HG02938 (cell line): Measurements from ENCODE around the gene SLC16A13.
"Not testable (repeated sequence)": the region's sequence is repeated elsewhere in the genome, so short reads cannot be mapped to it uniquely, and the experiment has no call there.

Source experiments
- ATAC-seq: cut with Tn5 transposase; IDR thresholded peaks from one replicate; pipeline ENCODE4 v1.9.1; 2021; ENCODE audit warnings: mild to moderate bottlenecking, moderate library complexity; ENCODE audit not compliant: unreplicated experiment

The SLC16A13 gene

DNA sequence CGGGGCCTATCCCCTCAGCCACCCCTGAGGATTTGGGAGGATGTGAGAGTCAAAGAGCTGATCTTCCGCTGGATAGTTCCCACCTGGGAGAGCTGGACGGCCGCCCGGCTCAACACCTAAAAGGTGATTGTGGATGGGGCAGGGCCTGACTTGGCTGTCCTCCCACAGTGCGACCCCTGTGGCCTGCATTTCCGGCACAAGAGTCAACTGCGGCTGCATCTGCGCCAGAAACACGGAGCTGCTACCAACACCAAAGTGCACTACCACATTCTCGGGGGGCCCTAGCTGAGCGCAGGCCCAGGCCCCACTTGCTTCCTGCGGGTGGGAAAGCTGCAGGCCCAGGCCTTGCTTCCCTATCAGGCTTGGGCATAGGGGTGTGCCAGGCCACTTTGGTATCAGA lies 8.5 kb upstream of the SLC16A13 start:
- no peak for ATAC-seq

DNA sequence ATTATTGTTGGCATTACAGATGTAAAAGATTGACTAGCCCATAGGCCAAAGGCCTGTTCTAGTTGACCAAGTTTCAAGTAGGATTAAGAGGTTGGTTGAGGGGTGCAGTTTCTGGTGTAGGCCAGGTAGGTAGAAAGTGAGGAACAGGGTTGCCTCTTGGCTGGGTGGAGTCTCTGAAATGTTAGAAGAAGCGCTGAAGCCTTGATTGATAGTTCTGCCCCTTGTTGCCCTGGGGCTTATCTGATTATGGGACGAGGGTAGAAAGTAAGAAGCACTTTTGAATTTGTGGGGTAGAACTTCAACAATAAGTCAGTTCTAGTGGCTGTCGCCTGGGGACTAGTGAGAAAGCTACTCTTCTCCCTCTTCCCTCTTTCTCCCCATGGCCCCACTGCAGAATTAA lies 6.7 kb upstream of the SLC16A13 start:
- no peak for ATAC-seq

DNA sequence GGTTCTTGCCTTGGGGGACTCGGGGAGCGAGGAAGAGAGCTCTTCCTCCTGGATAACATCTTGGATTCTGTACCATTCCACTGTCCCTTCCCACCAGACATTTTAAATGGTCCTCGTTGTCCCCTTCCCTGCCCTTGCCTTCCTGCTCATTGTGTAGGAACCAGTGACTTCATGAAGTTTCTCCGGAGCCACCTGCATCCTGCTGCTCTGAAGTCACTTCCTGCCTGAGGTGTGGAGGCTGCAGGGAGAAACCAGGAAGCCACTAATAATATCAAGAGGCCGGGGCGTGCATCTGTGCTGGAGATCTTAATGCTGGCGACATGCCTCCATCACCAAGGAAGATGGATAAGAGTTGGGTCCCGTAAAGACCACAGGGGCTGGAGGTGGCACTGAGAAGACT lies 6.2 kb upstream of the SLC16A13 start:
- ATAC-seq: no peak

DNA sequence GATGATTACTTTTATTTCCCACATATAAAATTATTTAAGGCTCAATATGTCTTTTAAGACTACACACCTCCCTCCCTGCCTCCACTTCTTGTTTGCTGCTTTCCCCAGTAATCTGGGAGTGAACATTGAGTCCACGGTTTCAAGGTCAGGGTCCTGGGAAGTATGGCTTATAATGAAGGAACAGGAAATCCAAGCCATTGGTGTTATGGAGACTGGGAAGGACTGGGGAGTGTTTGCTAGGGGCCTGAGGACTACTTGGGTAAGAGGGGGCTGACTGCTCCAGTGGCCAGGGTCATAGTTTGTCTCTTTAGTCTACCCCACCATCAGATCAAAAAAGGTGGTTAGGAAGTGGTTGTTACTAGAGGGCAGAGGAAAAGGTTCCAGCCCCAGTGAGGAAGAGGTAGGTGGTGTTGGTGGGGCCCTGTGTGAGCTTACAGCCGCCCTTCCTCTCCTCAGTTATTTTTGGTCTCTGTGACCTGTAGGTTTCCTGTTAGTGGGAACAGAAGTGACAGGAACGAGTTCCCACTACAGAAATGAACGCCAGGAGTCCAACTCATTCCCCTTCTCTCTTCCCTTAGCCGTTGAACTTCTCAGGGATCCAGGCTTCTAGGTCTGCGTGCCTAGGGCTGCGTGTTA lies 742 bp upstream of the SLC16A13 start:
- ATAC-seq: peak; percentile 25

DNA sequence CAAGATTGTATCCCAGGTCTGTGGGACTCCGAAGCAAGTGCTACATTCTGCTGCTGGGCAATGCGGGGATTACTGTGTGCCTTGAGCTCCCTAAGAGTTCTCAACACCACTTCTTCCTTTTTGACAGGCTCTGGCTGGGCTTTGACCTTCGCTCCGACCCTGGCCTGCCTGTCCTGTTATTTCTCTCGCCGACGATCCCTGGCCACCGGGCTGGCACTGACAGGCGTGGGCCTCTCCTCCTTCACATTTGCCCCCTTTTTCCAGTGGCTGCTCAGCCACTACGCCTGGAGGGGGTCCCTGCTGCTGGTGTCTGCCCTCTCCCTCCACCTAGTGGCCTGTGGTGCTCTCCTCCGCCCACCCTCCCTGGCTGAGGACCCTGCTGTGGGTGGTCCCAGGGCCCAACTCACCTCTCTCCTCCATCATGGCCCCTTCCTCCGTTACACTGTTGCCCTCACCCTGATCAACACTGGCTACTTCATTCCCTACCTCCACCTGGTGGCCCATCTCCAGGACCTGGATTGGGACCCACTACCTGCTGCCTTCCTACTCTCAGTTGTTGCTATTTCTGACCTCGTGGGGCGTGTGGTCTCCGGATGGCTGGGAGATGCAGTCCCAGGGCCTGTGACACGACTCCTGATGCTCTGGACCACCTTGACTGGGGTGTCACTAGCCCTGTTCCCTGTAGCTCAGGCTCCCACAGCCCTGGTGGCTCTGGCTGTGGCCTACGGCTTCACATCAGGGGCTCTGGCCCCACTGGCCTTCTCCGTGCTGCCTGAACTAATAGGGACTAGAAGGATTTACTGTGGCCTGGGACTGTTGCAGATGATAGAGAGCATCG lies 2.4 kb downstream of the SLC16A13 start:
- ATAC-seq: no peak

DNA sequence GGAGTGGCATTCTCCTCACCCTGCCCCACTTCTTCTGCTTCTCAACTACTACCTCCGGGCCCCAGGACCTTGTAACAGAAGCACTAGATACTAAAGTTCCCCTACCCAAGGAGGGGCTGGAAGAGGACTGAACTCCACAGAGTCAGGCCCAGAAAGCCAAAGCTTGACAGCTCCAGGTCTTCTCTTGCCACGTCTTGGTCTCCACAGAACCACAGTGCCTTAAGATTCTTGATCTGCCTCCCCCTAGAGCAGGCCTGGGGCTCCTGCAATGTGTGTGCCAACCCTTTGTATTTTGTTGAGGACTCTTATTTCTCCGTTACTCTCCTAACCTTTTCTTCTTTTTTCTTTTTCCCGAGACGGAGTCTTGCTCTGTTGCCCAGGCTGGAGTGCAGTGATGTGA lies 4.0 kb downstream of the SLC16A13 start:
- no peak for ATAC-seq

DNA sequence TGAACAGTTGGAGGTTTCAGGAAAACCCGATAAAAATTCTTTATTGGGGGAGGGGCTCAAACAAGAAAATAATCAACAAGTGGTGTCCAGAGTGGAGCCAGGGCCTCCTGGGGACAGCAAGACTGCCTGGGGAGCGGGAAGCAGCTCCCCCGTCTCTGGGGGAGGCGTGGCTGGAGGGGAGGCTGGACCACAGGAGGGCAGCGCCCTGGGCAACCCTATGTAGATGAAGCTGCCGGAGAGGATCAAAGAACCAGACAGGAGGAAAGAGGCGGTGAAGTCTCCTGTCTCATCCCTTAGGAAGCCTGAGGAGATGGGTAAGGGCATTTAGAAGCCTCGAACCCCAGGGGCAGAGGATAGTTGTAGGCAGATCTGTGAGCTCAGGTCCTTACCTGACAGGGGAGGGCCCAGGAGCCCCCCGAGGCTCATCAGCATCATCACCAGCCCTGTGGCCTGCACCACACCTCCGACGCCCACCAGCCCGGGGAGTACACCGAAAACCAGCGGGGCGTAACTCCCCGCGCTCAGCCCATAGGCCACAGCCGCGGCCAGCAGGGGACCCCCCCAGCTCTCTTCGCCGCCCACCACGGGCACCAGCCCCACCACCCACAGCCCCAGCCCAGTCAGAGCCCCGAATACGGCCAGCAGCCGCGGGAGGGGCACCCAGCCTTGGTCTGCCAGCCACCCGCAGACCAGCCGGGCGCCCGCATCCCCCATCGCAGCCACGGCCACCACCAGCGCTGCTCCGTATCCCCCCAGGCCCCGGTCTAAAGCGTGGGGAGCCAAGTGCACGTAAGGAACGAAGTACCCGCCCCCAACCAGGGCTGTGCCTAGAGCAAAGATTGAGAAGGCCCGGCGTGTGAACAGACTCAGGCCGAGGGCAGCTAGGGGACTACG lies 6.0 kb downstream of the SLC16A13 start:
- no peak for ATAC-seq

DNA sequence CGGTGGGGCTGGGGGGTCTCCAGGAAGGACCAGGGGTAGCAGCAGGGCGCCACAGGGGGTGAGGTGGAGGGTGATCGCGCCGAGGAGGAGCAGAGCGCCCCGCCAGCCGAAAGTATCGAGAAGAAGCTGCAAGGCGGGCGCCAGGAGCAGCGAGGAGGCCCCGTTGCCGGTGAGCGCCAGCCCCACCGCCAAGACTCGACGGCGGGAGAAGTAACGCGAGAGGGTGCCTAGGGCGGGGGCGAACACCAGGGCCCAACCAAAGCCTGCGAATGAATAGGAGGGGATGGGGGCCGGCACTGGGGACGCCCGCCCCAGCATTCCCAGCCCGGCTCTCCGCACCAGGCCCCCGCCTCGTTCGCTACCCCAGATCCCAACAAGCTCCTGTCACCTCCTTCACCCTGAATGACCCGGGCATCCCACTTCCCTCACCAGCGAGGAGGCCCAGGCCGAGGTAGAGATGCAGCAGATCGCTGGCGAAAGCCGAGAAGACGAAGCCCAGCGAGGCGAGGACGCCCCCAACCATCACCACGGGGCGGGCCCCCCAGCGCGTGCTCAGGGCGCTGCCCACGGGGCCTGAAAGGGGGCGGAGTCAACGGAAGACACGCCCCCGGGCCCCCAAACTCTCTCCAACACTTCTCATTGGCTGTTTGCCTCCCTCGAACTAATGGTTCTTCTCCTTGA lies 6.8 kb downstream of the SLC16A13 start:
- ATAC-seq: no peak

DNA sequence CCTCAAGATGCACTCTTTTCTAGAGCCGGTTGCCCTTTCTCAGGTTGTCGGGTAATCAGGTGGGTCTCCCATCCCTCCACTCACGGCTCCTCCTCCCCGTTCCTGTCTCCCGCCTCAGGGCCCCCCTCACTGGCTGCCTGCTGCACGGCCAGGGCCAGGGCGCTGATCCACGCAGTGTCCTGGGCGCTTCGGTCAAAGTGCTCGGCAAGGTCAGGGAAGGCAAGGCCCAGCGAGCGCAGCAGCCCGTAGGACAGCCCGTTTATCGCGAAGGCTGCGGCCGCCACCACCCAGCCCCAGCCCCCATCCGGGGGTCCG lies 7.3 kb downstream of the SLC16A13 start:
- no peak for ATAC-seq

DNA sequence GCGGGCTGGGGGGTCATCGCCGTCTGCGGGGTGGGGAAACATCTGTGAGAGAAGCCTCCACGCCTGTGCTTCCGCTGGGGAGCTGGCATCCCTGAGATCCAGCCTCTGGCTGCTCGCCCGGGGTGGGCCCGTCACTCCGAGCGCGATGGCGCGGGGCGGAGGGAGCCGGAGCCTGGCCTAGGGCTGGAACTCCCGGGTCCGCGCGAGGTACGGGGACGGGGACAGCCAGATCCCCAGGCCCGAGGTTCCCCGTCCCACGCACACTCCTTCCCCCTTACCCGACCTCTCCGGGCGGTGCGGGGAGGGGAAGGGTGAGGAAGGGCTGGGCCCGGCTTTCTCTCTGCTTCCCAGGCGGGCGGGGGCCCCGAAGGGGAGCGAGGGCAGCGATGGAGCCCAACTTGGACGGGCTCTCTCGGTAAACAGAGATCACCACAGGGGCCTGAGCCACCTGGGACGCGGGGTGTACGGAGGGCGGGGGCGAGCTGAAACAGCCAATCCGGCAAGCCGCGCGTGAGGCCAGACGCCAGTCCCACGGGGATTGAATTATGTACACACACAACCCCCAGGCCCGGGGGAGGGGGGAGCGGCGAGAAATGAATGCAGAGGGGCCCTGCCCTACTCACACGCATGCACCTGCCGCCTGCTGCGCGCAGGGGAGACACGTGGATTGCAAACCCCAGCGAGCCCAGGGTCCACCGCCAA lies 7.8 kb downstream of the SLC16A13 start, which contains the start of gene SLC16A11:
Gene SLC16A11, minus strand, starts transcription at position 596 of the 702 bp plus-strand sequence. Its CDS starts 579 bp downstream, at position 17.
- no peak for ATAC-seq

DNA sequence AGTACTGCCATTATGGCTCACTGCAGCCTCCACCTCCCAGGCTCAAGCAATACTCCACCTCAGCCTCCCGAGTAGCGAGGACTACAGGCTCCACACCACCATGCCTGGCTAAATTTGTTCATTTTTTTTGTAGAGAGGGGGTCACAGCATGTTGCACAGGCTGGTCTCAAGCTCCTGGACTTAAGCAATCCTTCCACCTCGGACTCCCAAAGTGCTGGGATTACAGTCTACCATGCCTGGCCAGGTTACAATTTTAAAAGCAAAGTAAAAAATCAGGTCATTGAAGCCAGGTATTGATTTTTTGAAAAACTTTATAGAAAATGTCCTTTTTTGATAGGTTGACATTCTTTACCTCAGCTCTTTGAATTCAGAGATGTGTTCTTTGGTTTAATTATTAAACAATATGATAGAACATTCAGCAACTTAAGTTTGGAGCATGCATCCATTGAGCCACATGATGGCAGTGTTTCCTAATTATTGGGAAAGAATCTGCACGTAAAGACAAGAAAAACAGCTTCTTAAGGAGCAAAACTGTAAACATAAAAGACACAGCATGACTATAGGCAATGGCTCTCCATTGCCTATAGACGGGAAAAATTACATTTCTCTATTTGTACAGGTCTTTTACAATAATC lies 9.8 kb downstream of the SLC16A13 start:
- no peak for ATAC-seq

DNA sequence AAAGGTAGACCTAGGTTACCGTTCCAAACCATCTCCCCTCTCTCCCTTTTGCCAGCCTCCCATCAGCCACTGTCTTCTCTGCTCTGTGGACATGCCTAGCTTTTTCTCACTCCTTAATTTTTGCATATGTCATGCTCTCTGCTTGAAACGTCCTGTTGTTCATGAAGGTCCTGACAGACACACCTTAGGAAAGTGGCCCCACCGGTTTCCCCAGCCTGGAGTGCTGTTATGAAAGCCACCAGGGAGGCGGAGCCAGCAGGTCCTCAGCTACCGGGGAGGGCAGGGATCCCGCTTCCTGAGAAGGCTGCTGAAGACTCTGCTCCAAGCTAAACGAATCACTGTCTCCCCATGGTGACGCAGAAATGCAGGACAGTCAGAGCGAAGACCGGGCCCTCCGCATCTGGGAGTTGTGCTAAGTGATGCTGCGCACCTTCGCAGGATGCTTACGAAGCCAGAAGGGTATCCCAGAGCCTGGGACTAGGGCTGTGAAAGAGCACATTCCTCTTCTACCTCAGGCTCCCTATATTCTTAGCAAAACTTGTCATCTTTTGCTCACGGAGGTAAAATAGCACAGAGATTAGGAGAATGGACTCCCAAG lies 10.4 kb downstream of the SLC16A13 start:
- no peak for ATAC-seq

DNA sequence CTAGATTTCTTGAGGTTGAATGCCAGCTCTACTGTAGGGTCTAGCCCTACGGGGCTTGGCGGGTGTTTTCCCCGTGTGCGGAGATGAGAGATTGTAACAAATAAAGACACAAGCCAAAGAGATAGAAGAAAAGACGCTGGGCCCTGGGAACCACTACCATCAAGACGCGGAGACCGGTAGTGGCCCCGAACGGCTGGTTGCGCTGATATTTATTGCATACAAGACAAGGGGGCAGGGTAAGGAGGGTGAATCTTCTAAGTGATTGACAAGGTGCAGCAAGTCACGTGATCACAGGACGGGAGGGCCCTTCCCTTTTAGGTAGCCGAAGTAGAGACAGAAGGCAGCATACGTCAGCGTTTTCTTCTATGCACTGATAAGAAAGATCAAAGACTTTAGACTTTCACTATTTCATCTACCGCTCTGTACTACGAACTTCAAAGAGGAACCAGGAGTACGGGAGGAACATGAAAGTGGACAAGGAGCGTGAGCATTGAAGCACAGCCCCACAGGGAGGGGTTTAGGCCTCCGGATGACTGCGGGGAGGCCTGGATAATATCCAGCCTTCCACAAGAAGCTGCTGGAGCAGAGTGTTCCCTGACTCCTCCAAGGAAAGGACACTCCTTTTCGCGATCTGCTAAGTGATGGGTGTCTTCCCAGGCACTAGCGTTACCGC lies 11.0 kb downstream of the SLC16A13 start:
- ATAC-seq: not testable (repeated sequence)

DNA sequence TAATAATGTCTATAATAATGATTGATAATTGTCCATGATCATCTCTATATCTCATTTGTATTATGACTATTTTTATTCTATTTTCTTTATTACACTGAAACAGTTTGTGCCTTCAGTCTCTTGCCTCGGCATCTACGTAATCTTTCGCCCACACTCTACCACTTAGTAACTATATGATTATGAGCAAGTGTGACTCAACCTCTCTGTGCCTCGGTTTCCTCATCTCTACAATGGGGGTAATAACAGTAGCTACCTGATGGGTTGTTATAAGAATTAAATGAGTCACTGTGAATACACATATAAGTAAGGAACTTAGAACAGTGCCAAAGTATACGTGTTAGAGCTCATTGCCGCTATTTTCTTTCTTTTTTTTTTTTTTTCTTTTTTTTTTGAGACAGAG lies 11.8 kb downstream of the SLC16A13 start:
- no peak for ATAC-seq

DNA sequence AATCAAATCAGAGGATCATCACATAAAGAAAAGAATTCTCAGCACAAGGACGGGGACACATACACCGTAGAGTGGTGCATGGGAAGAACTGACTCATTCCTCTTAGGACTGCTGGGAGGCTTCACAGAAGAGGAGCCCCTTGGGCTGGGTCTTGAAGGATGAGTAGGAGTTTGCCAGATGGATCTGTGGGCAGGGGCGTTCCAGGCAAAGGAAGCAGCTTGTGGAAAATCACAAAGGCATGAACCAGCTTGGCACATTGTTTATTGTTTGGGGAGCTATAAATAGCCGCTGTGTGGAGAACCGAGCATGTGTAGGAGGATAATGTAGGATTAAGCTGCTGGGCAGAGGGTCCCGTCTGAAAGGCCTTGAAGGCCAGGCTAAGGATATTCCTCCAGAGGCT lies 13.2 kb downstream of the SLC16A13 start:
- ATAC-seq: no peak

DNA sequence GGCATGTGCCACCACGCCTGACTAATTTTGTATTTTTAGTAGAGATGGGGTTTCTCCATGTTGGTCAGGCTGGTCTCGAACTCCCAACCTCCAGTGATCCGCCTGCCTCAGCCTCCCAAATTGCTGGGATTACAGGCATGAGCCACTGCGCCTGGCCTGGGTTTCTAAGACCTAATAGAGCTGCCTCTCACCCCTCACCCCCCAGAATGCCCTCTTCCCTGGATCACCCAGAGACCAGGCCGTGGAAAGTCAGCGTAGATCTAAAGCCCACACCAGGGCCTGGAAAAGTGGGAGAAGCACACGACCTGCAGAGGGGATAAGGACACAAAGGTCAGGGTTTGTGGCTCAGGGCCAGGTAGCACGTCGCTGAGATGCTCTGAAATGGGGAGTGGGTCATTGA lies 14.8 kb downstream of the SLC16A13 start:
- ATAC-seq: not testable (repeated sequence)

DNA sequence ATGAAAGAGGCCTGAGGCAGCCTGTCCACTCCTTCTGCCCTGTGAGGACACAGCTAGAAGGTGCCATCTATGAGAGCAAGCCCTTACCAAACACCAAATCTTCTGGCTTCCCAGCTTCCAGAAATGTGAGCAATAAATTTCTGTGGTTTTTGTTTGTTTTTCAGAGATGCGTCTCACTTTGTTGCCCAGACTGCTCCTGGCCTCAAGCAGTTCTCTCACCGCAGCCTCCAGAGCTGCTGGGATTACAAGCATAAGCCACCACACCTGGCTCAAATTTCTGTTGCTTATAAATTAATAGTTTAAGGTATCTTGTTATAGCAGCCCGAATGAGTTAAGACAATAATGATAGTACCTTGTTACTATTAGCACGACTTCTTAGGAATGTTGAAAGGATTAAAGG lies 20.6 kb downstream of the SLC16A13 start:
- no peak for ATAC-seq

DNA sequence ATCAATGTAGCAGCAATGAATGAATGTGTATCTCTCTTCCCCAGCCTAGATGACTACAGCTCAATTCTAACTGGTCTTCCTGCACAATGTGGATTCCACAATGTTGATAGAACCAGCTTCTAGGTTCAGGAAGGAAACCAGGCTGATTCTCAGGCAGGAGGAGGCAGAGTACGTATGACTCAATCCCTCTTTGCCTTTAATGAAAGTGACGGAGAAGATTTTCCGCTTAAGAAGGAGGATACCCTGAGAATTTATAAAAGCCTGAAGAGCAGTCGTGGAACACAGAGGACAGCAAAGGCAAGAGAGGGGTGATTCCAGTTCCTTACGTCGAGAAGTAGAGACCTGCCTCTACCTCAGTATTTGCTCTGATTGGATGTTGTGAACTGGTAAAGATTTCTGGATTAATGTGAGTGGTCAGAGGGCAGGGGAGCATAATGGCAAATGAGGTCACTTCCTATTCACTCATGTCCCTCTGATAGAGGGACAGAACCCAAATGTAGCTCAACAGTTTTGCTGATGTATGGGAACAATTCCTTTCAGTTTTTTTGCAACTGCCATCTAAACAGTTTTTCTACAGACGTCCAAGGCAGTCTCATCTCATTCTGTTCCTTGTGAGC lies 23.1 kb downstream of the SLC16A13 start:
- no peak for ATAC-seq
